HuH-7 (cell line): Measurements from ENCODE around the gene SCAMP1.
"Not testable (repeated sequence)": the region's sequence is repeated elsewhere in the genome, so short reads cannot be mapped to it uniquely, and the experiment has no call there.

ENCODE experiments used
- DNase-seq: peaks from one replicate; pipeline ENCODE4 v3.0.0; 2011; ENCODE audit warnings: low spot score

Gene SCAMP1, protein sequence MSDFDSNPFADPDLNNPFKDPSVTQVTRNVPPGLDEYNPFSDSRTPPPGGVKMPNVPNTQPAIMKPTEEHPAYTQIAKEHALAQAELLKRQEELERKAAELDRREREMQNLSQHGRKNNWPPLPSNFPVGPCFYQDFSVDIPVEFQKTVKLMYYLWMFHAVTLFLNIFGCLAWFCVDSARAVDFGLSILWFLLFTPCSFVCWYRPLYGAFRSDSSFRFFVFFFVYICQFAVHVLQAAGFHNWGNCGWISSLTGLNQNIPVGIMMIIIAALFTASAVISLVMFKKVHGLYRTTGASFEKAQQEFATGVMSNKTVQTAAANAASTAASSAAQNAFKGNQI

DNA sequence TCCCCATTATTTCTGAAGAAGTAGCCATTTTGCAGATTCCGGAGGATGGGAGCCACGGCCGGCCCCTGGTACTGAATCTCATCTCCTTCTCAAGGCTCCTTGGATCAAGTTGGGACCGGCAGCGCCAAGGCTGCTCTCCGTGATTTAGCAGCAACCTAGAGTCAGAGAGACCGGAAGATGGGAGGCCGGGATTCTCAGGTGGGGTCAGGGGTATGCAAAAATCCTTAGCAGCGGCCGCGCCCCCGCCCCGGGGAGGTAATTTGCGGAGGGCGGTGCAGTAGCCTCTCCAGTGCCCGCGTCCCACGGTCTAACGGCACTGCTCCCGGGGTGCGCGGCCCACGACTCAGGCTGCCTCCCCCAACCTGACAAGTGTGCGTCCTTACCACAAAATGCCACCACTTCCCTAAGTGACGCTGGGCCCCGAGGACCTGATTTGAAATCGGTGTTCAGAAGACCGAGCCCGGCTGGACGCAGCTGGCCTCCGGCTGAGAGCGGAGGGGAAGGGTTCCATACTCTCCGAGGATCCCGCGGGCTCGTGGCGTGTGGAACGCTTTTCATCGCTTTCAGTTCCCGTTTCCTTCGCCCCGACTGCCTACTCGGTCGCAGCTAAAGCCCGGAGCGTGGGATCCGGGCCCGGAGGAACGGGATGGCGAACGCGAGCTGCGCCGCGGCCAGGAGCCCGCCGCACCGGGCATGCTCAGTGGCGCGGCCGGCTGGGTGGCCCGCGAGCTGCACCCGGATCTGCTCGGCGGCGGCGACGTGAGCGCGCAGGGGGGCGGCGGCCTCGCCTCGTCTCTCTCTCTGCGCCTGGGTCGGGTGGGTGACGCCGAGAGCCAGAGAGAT, at the start of gene SCAMP1:
Gene SCAMP1 (plus strand): TSS at position 787 of the 843 bp plus-strand sequence. CDS start 55 bp downstream, at position 842.
- peak; percentile 84 for DNase-seq

DNA sequence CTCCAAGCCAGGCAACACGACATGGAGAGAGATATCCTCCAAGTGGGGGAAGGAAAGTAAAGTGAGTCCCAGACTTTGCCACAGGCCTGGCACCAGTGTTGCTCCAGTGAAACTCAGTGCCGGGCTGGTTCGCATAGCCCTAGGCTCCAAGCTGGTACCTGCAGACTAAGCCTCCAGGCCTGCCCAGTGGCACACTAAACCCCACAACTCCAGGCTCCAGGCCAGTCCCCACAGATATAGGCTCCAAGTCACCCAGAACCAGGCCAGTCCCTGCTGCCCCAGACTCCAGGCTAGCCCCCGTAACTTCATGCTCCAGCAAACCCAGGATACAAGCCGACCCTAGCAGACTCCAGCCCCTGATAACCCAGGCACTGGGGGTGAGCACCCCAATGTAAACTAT, 42.9 kb upstream of the SCAMP1 start:
- DNase-seq = no peak

DNA sequence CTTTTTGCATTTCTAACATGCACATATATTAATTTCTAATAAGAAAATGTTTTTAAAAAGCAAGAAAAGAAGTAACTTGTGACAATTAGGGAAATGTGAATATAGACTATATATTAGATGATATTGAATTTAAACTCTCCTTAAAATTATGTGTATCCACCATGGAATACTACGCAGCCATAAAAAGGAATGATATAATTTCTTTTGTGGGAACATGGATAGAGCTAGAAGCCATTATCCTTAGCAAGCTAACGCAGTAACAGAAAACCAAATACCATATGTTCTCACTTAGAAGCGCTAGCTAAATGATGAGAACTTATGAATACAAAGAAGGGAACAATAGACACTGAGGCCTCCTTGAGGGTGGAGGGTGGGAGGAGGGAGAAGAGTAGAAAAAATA, 42.1 kb upstream of the SCAMP1 start:
- no peak for DNase-seq

DNA sequence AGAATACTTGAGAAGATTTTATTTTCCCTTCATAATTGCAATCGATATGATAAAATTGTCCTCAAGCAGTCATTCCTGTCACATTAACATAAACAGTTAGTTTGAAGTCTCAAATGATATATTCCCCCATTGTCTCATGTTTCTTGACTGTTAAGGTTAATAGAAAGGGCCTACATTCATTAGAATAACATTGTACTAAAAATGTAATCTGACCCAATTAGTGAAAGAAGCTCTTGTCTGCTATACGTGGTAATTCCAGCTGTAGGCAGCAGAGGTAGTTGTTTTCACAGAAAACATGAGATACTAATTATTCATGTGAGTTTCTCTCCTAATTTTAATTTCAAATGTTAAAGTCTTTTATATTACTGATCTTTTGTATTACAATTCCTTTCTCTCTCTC, 40.0 kb upstream of the SCAMP1 start:
- DNase-seq = no peak

DNA sequence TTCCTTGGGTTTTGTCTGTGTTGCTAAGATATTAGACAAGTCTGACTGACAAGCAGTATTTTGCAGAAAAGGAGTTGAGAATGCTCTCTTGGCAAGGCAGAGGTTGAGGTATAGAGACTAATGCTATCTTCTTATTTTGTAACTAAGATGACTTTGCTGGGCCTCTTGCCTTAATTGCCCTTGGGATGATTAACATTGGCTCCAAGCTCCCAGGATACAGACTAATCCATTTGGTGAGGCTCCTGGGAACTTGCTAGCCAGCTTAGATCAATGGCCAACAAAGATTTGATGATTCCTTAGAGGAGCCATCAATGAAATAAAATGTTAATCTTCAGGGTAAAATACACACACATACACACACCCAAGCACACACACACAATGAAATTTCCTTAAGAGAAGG, 37.2 kb upstream of the SCAMP1 start:
- DNase-seq = no peak

DNA sequence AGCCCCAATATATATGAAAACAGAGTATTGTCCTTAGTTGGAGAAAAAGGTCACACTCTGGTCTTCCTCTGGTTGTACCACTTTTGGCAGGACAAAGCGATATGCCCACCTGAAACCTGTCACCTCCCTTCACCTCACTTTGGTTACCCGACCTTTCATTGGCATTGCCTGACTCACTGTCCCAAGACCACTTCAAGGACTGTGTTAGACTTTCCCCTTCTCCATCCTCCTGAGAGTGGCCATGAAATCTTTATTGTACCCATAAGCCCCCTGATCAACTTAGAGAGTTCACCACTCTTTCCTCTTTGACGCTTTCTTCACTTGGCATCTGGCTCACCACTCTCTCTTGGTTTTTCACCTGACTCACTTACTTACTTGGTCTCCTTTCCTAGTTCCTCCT, 33.5 kb upstream of the SCAMP1 start:
- DNase-seq = no peak

DNA sequence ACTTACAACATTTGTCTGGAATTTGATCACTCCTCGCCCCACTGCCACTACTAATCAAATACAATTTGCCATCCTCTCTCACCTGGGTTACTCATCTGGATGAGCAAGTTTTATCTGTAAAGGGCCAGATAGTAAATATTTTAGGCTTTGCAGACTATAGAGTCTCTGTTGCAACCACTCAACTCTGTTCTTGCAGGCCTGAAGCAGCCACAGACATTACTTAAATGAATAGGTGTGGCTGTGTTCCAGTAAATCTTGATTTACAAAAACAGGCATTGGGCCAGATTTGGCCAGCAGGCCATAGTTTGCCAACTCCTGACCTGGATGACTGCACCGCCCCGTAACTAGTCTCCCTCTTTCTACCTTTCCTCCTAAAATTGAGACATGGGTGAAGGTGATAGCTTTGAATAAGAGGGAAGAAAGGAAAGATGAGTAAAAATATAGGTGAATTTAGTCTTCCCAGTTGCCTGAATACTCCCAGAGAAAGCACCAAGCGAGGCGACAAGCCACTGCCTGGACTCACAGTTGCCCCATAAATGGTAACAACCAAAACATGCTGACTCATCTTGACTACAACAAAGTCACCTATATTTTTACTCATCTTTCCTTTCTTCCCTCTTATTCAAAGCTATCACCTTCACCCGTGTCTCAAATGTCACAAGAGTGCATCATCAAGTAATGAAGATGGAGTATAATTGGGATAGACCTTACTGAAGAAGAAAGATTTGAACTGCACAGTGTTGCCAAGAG, 32.5 kb upstream of the SCAMP1 start:
- no peak for DNase-seq

DNA sequence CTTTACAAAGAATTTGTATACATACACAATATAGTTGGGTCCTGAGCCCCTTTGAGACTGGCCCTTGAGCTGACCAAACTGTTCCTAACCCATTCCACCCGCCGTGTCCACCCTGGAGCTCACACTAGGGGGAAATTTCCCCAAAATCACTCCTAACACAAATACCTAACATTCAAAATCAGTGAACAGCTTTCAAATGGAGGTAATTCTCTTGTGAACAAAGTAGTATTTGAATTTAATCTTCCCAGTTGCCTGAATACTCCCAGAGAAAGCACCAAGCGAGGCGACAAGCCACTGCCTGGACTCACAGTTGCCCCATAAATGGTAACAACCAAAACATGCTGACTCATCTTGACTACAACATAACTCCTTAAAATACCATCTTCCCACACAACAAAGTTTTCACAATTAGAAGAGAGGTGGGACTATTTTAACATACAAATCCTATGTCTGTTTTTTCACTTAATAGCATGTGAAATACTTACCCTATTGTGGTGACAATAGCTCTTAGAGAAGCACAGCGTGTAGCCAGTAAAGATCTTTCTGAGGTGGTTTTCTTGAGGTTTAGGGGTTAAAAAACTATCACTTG, 31.7 kb upstream of the SCAMP1 start:
- no peak for DNase-seq

DNA sequence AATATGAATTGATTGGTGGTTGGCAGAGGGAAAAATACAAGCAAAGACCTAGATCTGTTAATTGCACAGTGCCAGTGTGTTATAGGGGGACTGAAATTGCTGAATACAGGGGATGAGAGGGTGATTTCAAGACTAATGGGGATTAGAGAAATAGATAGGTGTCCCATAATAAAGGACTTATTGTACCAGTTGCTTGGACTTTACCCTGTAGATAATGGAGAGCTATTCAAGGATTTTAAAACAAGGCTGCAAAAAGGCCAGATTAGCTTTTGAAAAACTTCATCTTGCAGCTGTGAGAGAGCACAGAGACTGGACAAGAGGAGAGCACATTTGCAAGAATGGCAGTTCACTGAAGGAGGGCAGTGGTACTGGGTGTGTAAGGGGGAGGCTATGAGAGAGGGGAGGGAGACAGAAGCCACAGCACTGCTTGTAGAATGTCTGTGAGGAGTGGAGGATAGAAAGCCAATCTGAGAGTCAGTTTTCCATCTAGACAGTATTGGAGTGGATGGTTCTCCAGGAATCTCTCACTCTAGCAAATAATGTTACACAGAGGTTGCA, 28.8 kb upstream of the SCAMP1 start:
- DNase-seq = peak; percentile 17

DNA sequence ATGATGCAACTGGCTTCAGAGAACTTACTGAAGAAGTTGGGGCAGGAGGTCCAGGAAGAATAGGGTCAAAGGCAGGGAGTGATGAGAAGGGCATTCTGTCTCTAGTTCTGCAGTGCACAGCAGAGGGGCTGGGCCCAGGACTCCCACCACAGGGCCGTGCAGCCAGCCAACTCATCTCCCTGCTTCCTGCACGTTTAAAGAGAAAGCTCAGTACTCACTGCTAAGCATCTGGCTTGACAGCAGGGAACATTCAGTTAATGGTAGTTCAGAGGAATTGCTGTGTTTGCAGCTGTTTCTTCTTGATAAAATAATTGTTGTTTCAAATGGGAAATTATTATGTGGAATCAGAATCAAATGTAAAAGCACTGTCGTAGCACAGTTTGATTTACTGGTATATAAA, 25.6 kb upstream of the SCAMP1 start:
- DNase-seq = no peak

DNA sequence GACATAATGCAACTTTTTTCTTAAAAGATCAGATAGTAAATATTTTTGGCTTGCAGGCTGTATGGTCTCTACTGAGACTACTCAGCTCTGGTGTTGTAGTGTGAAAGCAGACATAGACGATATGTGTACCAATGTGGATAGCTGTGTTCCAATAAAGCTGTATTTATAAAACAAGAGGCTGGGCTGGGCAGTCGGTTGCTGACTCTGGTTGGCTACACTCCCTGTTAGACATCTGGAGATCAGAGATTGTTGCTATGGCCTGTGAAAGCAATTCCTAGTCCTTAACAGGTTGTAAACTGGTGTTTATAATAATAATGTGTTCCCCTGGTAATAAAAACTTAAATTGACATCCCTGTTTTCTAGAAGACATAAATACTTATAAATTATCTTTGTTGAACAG, 24.4 kb upstream of the SCAMP1 start:
- no peak for DNase-seq

DNA sequence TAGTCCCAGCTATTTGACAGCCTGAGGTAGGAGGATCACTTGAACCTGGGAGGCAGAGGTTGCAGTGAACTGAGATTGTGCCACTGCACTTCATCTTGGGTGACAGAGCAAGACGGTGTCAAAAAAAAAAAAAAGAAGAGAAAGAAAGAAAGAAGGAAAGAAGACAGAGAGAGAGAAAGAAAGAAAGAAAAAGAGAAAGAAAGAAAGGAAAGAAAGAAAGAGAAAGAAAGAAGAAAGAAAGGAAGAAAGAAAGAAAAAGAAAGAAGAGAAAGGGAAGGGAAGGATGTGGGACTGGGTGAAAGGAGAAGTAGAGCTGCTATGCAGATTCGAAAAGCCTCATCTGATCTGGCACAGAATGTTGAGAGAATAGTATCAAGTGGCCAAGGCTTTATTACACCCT, 23.7 kb upstream of the SCAMP1 start:
- DNase-seq = no peak

DNA sequence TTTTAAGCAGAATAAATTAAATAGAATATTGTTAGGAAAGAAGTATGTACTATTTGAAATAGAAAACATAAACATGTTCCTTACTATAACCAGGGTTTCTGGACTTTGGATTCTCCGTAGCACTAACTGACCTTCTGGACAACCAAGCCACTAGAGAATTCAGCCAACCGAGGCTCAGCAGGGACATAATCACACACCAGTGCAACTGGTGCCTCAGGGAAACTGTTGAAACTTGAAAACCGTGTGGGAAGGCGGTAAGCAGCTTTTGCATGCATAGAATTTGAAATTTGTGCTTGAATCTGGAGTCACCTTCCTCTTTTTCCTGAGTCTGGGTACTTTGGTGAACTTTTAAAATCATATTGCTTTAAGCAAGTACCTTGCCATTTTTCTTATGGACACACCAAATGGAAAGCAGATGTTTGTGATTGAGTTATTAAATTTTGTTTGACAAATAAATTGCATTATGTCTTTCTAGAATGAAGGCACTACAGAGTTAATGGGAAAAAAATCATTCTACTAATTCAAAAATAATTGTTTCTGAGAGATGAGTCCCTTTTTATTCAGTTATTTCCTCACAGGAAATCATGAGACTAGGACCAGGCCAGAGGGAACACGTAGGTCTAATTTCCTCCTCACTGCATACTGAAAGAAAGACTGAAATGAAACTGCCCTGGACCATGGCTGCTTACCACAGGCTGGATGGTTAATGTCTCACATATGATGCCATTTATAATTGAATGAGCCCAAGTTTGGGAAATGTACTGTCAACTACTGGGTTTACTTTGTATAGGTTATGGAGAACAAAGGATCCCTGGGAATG, 20.6 kb upstream of the SCAMP1 start:
- DNase-seq = no peak

DNA sequence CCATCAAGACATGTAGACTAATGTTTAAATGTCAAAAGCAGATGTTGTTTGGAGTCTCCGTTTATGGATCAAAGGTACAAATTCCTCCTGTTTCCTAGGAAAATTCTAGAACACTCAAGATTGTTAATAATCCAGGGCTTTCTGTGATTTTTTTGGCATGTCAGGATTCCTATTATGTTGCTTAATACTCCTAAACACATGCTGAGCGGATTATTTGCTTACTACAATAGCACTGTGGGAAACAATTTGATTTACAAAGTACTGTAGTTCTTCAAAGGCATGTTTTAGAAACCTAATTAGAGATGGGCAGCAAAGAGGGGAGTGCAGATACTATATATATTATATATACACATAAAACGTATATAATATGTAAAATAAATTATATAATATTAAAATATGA, 19.0 kb upstream of the SCAMP1 start:
- no peak for DNase-seq

DNA sequence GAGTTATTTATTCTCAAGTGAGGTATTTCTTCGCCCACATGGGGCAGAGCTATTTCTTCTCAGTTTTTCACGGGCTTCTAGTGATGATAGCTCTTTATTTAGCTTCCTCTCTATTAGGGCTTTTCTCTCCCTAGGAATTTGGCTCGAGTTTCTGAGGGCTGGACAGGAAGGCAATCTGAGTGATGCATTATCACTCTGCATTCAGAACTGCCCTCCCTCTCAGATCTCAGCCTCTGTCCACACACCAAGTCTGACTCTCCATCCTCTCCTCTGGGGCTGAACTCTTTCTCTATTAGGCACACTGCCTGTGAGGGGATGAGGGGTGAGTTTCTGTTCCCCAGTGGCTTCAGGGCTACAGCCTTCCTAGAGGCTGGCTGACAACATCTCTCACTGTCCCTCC, 14.9 kb upstream of the SCAMP1 start:
- DNase-seq = no peak

DNA sequence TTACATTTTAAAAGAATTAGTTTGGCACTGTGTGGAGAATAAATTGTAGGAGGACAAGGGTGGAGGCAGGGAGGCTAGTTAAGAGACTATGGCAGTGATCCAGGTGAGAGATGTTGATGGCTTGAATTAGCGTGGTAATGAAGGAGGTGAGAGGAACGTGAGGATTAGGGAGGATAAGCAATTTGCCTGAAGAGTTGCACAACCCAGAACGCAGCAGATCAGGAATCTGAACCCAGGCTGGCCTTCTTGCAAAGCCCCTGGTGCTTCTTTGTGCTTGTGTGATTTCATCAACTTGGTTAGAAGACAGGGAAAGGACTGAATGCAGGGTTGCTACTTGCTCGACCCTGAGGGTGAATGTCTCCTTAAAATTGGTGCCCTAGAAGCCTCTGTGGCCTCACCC, 6.9 kb upstream of the SCAMP1 start:
- DNase-seq = no peak

DNA sequence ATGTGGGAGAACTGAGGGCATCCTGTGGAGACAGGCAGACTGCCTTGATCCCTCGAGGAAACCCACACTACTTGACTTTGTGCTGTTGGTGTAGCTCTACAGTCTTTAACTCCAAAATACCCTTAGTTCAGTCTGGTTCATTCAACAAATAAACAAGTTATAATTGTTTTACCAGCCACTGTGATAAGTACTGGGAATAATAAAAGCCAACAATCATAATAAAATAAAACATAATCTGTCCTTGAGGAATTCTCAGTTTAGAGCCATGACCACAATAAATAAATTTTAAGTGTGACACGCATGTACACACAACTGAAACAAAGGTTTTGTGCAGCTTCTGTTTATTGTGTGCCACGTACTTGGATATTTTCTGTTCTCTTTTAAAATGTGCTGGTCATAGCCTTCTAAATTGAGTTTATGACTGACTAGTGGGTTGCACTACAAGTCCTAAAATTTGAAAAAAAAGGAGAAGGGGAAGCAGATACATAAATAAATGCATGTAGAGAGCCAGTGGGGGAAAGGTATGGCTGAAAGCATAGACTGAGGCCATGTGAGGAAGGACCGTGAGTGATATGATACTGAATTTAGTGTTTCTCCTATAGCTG, 6.2 kb upstream of the SCAMP1 start:
- DNase-seq = no peak

DNA sequence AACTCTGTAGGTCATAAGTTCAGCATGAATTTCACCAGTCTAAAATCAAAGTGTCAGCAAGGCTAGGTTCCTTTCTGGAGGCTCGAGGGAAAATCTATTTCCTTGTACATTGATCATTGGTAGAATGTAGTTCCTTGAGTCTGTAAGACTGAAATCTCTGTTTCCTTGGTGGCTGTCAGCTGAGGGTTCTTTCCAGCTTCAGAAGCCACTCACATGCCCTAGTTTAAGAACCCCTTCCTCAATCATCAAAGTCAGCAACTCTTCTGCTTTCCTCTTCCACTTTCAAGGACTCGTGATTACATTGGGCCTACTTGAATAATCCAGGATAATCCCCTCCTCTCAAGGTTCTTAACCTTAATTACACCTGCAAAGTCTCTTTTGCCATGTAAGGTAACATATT, 4.9 kb upstream of the SCAMP1 start:
- no peak for DNase-seq

DNA sequence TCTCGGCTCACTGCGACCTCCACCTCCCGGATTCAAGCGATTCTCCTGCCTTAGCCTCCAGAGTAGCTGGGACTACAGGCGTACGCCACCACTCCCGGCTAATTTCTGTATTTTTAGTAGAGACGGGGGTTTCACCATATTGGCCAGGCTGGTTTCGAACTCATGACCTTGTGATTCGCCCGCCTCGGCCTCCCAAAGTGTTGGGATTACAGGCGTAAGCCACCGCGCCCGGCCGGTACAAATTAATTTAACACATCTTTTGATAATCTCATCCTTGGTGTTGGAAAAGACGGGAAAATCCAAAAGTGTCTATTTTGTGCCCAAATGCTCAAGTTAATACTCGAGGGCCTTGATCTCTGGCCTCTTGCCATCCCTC, 974 bp upstream of the SCAMP1 start:
- not testable (repeated sequence) for DNase-seq

DNA sequence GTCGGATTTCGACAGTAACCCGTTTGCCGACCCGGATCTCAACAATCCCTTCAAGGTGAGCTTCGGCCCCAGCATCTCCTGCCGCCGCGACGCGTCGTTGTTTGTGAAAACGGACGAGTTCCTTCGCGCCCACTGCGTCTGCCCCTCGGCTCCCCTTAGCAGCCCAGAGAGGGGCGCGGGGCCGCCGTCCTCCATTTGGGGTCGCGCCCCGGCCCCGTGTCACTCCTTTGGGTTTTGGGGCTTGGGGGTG, 182 bp downstream of the SCAMP1 start:
- DNase-seq = no peak
